Mesendoderm (in vitro differentiated cells): ENCODE measurements around the gene STARD5.

Experiments
- DNase-seq: peaks from one replicate; pipeline ENCODE4 v3.0.0; 2013
- H2AK5ac ChIP-seq: 2 replicates; pipeline ENCODE4 v1.6.1; 2013; ENCODE audit warnings: low read length, inconsistent platforms
- H2BK120ac ChIP-seq: 2 replicates; pipeline ENCODE4 v1.6.1; 2013; ENCODE audit warnings: low read depth, mild to moderate bottlenecking, low read length, moderate library complexity, mixed read lengths
- H2BK15ac ChIP-seq: replicated peaks from 2 replicates; pipeline ENCODE4 v1.6.1; 2013; ENCODE audit warnings: low read depth, mild to moderate bottlenecking, moderate library complexity
- H2BK5ac ChIP-seq: 2 replicates; pipeline ENCODE4 v1.6.1; 2013; ENCODE audit warnings: low read length, inconsistent platforms
- H3K18ac ChIP-seq: 2 replicates; pipeline ENCODE4 v1.6.1; 2013; ENCODE audit warnings: mild to moderate bottlenecking, low read length, mixed read lengths
- H3K23ac ChIP-seq: one replicate; pipeline ENCODE4 v1.6.1; 2013; ENCODE audit warnings: low read length
- H3K27ac ChIP-seq: 2 replicates; pipeline ENCODE4 v1.5.1; 2013; ENCODE audit warnings: low read depth, mild to moderate bottlenecking, inconsistent platforms, low read length, moderate library complexity
- H3K27me3 ChIP-seq: 2 replicates; pipeline ENCODE4 v1.6.1; 2013; ENCODE audit warnings: low read length, control low read depth, mild to moderate bottlenecking, inconsistent platforms; ENCODE audit not compliant: insufficient read depth, poor library complexity
- H3K36me3 ChIP-seq: 2 replicates; pipeline ENCODE4 v1.6.1; 2013; ENCODE audit warnings: low read length, inconsistent platforms; ENCODE audit not compliant: control insufficient read depth, insufficient read depth
- H3K4ac ChIP-seq: one replicate; pipeline ENCODE4 v1.6.1; 2013; ENCODE audit warnings: low read depth, mild to moderate bottlenecking, low read length, moderate library complexity
- H3K4me1 ChIP-seq: 2 replicates; pipeline ENCODE4 v1.6.1; 2013; ENCODE audit warnings: low read depth, low read length, inconsistent platforms; ENCODE audit not compliant: control insufficient read depth
- H3K4me2 ChIP-seq: 2 replicates; pipeline ENCODE4 v1.6.1; 2013; ENCODE audit warnings: low read length
- H3K4me3 ChIP-seq: 2 replicates; pipeline ENCODE4 v1.5.1; 2013; ENCODE audit warnings: mild to moderate bottlenecking, low read length
- H3K56ac ChIP-seq: one replicate; pipeline ENCODE4 v1.6.1; 2013; ENCODE audit warnings: low read length
- H3K79me1 ChIP-seq: 2 replicates; pipeline ENCODE4 v1.6.1; 2013; ENCODE audit warnings: low read length, inconsistent platforms
- H3K79me2 ChIP-seq: 2 replicates; pipeline ENCODE4 v1.6.1; 2013; ENCODE audit warnings: mild to moderate bottlenecking, low read length; ENCODE audit not compliant: control insufficient read depth, insufficient read depth
- H3K9ac ChIP-seq: 2 replicates; pipeline ENCODE4 v1.6.1; 2013; ENCODE audit warnings: low read length, inconsistent platforms
- H4K5ac ChIP-seq: one replicate; pipeline ENCODE4 v1.6.1; 2013; ENCODE audit warnings: low read length
- H4K8ac ChIP-seq: one replicate; pipeline ENCODE4 v1.6.1; 2013; ENCODE audit warnings: low read depth, mild to moderate bottlenecking, control low read depth, low read length, moderate library complexity
- WGBS: extraction: QIAGEN DNeasy Blood & Tissue Kit; methylation state at CpG from one replicate; pipeline ENCODE4 v1.1.7; 2013; ENCODE audit warnings: low lambda C conversion rate, missing lambda C conversion rate; ENCODE audit not compliant: insufficient coverage; ENCODE audit errors: extremely low coverage; 5-methylcytosine and 5-hydroxymethylcytosine counted together

The STARD5 gene

GRCh38 chr15:81301815-81302399 lies 22.0 kb downstream of the STARD5 start:
- no peak overlapping the region for H3K4me3 ChIP-seq
- no CpG with 5 or more reads among the region's 5 CpGs for WGBS

GRCh38 chr15:81301385-81301784 lies 22.6 kb downstream of the STARD5 start:
- H2BK120ac ChIP-seq, result no peak overlapping the region
- H3K79me2 ChIP-seq, result no peaks in the 10 kb centered on the region
- DNase-seq, result no peak
- H3K4me2 ChIP-seq, result no peak overlapping the region
- H4K5ac ChIP-seq, result no peak overlapping the region
- H3K4me3 ChIP-seq, result no peak overlapping the region
- H3K9ac ChIP-seq, result no peak overlapping the region
- no peaks in the 10 kb centered on the region for H3K27me3 ChIP-seq
- no peak overlapping the region for H3K56ac ChIP-seq
- H3K36me3 ChIP-seq, result no peaks in the 10 kb centered on the region
- H3K79me1 ChIP-seq, result no peaks in the 10 kb centered on the region
- no peak overlapping the region for H3K4ac ChIP-seq
- H3K23ac ChIP-seq, result no peak overlapping the region
- H3K18ac ChIP-seq, result no peak overlapping the region
- H3K27ac ChIP-seq, result no peak overlapping the region
- H2BK5ac ChIP-seq, result no peak overlapping the region
- no peaks in the 10 kb centered on the region for H3K4me1 ChIP-seq
- no CpG with 5 or more reads among the region's 4 CpGs for WGBS
- H4K8ac ChIP-seq, result no peak overlapping the region
- H2AK5ac ChIP-seq, result no peak overlapping the region
- H2BK15ac ChIP-seq, result no peak overlapping the region

More at GRCh38 chr15:81301815-81302399, 22.0 kb downstream of the STARD5 start:
- Histone ChIP-seq H3K36me3 (no peaks in the 10 kb centered on the region), H2BK15ac (no peak overlapping the region), H3K9ac (no peak overlapping the region), H3K79me2 (no peaks in the 10 kb centered on the region), H3K4me1 (no peaks in the 10 kb centered on the region), H3K18ac (no peak overlapping the region), H2BK120ac (no peak overlapping the region), H4K8ac (no peak overlapping the region), H3K56ac (no peak overlapping the region), H3K27me3 (no peaks in the 10 kb centered on the region), H3K23ac (no peak overlapping the region), H4K5ac (no peak overlapping the region), H2AK5ac (no peak overlapping the region), H3K4ac (no peak overlapping the region), H2BK5ac (no peak overlapping the region), H3K79me1 (no peaks in the 10 kb centered on the region), H3K4me2 (no peak overlapping the region), H3K27ac (no peak overlapping the region)
- DNase-seq, result no peak

- H3K9ac ChIP-seq, result no peak overlapping the region
- H3K79me2 ChIP-seq, result no peaks in the 10 kb centered on the region
- no peak overlapping the region for H2AK5ac ChIP-seq
- H3K4ac ChIP-seq, result no peak overlapping the region
- no peaks in the 10 kb centered on the region for H3K36me3 ChIP-seq
- no peak overlapping the region for H2BK15ac ChIP-seq
- no peak overlapping the region for H3K56ac ChIP-seq
- H3K4me3 ChIP-seq, result no peak overlapping the region
- H3K18ac ChIP-seq, result no peak overlapping the region
- no peak overlapping the region for H2BK120ac ChIP-seq
- no peak overlapping the region for H3K4me2 ChIP-seq
- no peak overlapping the region for H3K23ac ChIP-seq
- H3K27ac ChIP-seq, result no peak overlapping the region
- WGBS, result no CpG with 5 or more reads among the region's 14 CpGs
- no peak overlapping the region for H4K5ac ChIP-seq
- DNase-seq, result no peak
- H2BK5ac ChIP-seq, result no peak overlapping the region
- no peak overlapping the region for H4K8ac ChIP-seq
- H3K79me1 ChIP-seq, result no peaks in the 10 kb centered on the region
- H3K4me1 ChIP-seq, result no peaks in the 10 kb centered on the region
- H3K27me3 ChIP-seq, result no peaks in the 10 kb centered on the region
These were observed 24.2 kb downstream of the STARD5 start for GRCh38 chr15:81299630-81300273.

- WGBS, result no CpG with 5 or more reads among the region's 3 CpGs
- no peak overlapping the region for H3K9ac ChIP-seq
These were observed 24.8 kb downstream of the STARD5 start for GRCh38 chr15:81299156-81299555.

GRCh38 chr15:81298611-81299010 lies 25.3 kb downstream of the STARD5 start:
- no peak overlapping the region for H3K4ac ChIP-seq
- no peaks in the 10 kb centered on the region for H3K79me2 ChIP-seq
- H2AK5ac ChIP-seq, result no peak overlapping the region
- H3K4me1 ChIP-seq, result no peaks in the 10 kb centered on the region
- no peak overlapping the region for H4K5ac ChIP-seq
- no peaks in the 10 kb centered on the region for H3K79me1 ChIP-seq
- no peaks in the 10 kb centered on the region for H3K36me3 ChIP-seq
- no peak overlapping the region for H3K27ac ChIP-seq
- H2BK5ac ChIP-seq, result no peak overlapping the region
- H3K56ac ChIP-seq, result no peak overlapping the region
- no peak overlapping the region for H3K23ac ChIP-seq
- WGBS, result no CpG with 5 or more reads among the region's 6 CpGs
- no peak overlapping the region for H4K8ac ChIP-seq
- H3K9ac ChIP-seq, result no peak overlapping the region
- H2BK15ac ChIP-seq, result no peak overlapping the region
- H3K27me3 ChIP-seq, result no peaks in the 10 kb centered on the region
- no peak for DNase-seq
- no peak overlapping the region for H3K4me3 ChIP-seq
- no peak overlapping the region for H3K18ac ChIP-seq
- no peak overlapping the region for H3K4me2 ChIP-seq
- no peak overlapping the region for H2BK120ac ChIP-seq

More at GRCh38 chr15:81299156-81299555, 24.8 kb downstream of the STARD5 start:
- no peaks in the 10 kb centered on the region for H3K79me1 ChIP-seq
- no peak overlapping the region for H3K27ac ChIP-seq
- H2AK5ac ChIP-seq, result no peak overlapping the region
- H2BK5ac ChIP-seq, result no peak overlapping the region
- no peaks in the 10 kb centered on the region for H3K36me3 ChIP-seq
- no peaks in the 10 kb centered on the region for H3K79me2 ChIP-seq
- H3K4me2 ChIP-seq, result no peak overlapping the region
- H3K23ac ChIP-seq, result no peak overlapping the region
- H2BK120ac ChIP-seq, result no peak overlapping the region
- H3K27me3 ChIP-seq, result no peaks in the 10 kb centered on the region
- H4K8ac ChIP-seq, result no peak overlapping the region
- no peak overlapping the region for H3K56ac ChIP-seq
- no peaks in the 10 kb centered on the region for H3K4me1 ChIP-seq
- H3K4me3 ChIP-seq, result no peak overlapping the region
- H3K18ac ChIP-seq, result no peak overlapping the region
- no peak overlapping the region for H4K5ac ChIP-seq
- H3K4ac ChIP-seq, result no peak overlapping the region
- no peak for DNase-seq
- no peak overlapping the region for H2BK15ac ChIP-seq
